Effector CD8-positive, alpha-beta T cell (primary cell): Measurements from ENCODE around the gene CENPO.

ENCODE experiments used
- DNase-seq: peaks from one replicate; lab custom pipeline; 2025; lab: John Stamatoyannopoulos, UW

Gene CENPO

GRCh38 chr2:24837996-24838513 lies 44.8 kb downstream of the CENPO start:
- no peak for DNase-seq

GRCh38 chr2:24838541-24838940 lies 45.3 kb downstream of the CENPO start:
- no peak for DNase-seq

- no peak for DNase-seq
Measured at GRCh38 chr2:24839729-24840128, 46.5 kb downstream of the CENPO start.

GRCh38 chr2:24840164-24840869 lies 47.1 kb downstream of the CENPO start:
- DNase-seq = no peak

- no peak for DNase-seq
Measured at GRCh38 chr2:24840962-24841945, 48.0 kb downstream of the CENPO start.

- DNase-seq = no peak
Measured at GRCh38 chr2:24842081-24843050, 49.1 kb downstream of the CENPO start.

- no peak for DNase-seq
Measured at GRCh38 chr2:24843330-24843860, 50.2 kb downstream of the CENPO start.

- no peak for DNase-seq
Measured at GRCh38 chr2:24844023-24844685, 50.9 kb downstream of the CENPO start.

- no peak for DNase-seq
Measured at GRCh38 chr2:24845691-24846090, 52.5 kb downstream of the CENPO start.

GRCh38 chr2:24850944-24851343 lies 57.7 kb downstream of the CENPO start:
- no peak for DNase-seq

- DNase-seq = no peak
Measured at GRCh38 chr2:24852026-24852425, 58.8 kb downstream of the CENPO start.

- no peak for DNase-seq
Measured at GRCh38 chr2:24852431-24853020, 59.3 kb downstream of the CENPO start.

- DNase-seq = no peak
Measured at GRCh38 chr2:24853046-24853445, 59.8 kb downstream of the CENPO start.

GRCh38 chr2:24853996-24854395 lies 60.8 kb downstream of the CENPO start:
- no peak for DNase-seq

GRCh38 chr2:24855022-24855622 lies 61.9 kb downstream of the CENPO start:
- DNase-seq = no peak

GRCh38 chr2:24855726-24856125 lies 62.5 kb downstream of the CENPO start:
- DNase-seq = no peak

GRCh38 chr2:24856791-24857211 lies 63.6 kb downstream of the CENPO start:
- DNase-seq = no peak

GRCh38 chr2:24857746-24858145 lies 64.5 kb downstream of the CENPO start:
- no peak for DNase-seq

GRCh38 chr2:24858996-24859395 lies 65.8 kb downstream of the CENPO start:
- no peak for DNase-seq
